ENCODE results near the gene SEC14L5. TPM values are rescaled to one million over a fixed set of nuclear protein-coding genes. Genes with fewer than 3 reads are reported as not detected.

The SEC14L5 gene
- total and polyA plus RNA-seq, 2 experiments from 2014 or later = 2.6 to 5.9 TPM

GRCh38 chr16:4968879-4969483, 10.9 kb downstream of the SEC14L5 start (continued):
- no peak for TF ChIP-seq NANOG (IDR thresholded peaks at IDR 0.05; ENCODE audit: borderline replicate concordance)

- ATAC-seq (peak; percentile 73), DNase-seq (ENCODE audit: low spot score) (peak; percentile 47)
- no peaks in the 10 kb centered on the region for H3K36me3 Mint-ChIP-seq (ENCODE audit: low read depth)
- Histone ChIP-seq H4K20me1 (replicated peaks; ENCODE audit: insufficient read depth) (no peaks in the 10 kb centered on the region), H3F3A (replicated peaks; ENCODE audit: low read depth) (peaks cover 19% of the 10 kb centered on the region), H3K27me3 (ENCODE audit: insufficient read depth) (no peaks in the 10 kb centered on the region), H2AFZ (peak overlapping the region; percentile 83), H3K4me1 (ENCODE audit: insufficient read depth) (peaks cover 31% of the 10 kb centered on the region), H3K4me3 (no peak overlapping the region), H3K9me2 (ENCODE audit: insufficient read depth) (no peaks in the 10 kb centered on the region), H3K79me2 (replicated peaks; ENCODE audit: insufficient read depth) (no peaks in the 10 kb centered on the region), H3K4me2 (peak overlapping the region; percentile 34), H3K27ac (ENCODE audit: low read depth) (peak overlapping the region; percentile 78; the same call in 1 of the 2 replicates), H3K36me3 (ENCODE audit: insufficient read depth) (no peaks in the 10 kb centered on the region)
- TF ChIP-seq ZNF462 (CRISPR knock-in tag; IDR thresholded peaks at IDR 0.05) = no peak
- TF ChIP-seq ZNF114 (CRISPR knock-in tag; IDR thresholded peaks at IDR 0.05) = no peak
- no peak for TF ChIP-seq POLR2AphosphoS5 (IDR thresholded peaks at IDR 0.05; ENCODE audit: low read depth)
- TF ChIP-seq EZH2phosphoT487 (IDR thresholded peaks at IDR 0.05; ENCODE audit: unreplicated experiment) = no peak
- TF ChIP-seq EZH2 (IDR thresholded peaks at IDR 0.05; ENCODE audit: low read depth, unreplicated experiment) = no peak
- TF ChIP-seq, protein P1, sequence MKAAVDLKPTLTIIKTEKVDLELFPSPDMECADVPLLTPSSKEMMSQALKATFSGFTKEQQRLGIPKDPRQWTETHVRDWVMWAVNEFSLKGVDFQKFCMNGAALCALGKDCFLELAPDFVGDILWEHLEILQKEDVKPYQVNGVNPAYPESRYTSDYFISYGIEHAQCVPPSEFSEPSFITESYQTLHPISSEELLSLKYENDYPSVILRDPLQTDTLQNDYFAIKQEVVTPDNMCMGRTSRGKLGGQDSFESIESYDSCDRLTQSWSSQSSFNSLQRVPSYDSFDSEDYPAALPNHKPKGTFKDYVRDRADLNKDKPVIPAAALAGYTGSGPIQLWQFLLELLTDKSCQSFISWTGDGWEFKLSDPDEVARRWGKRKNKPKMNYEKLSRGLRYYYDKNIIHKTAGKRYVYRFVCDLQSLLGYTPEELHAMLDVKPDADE (IDR thresholded peaks at IDR 0.05) = no peak
- no peak for TF ChIP-seq STAT1 (IDR thresholded peaks at IDR 0.05; ENCODE audit: unreplicated experiment)
- TF ChIP-seq ZNF331 (CRISPR knock-in tag; IDR thresholded peaks at IDR 0.05; ENCODE audit: low read depth) = no peak
- TF ChIP-seq NANOG (IDR thresholded peaks at IDR 0.05; ENCODE audit: borderline replicate concordance) = no peak
- no peak for TF ChIP-seq JUNB (IDR thresholded peaks at IDR 0.05; ENCODE audit: unreplicated experiment)
- TF ChIP-seq CREB1 (CRISPR knock-in tag; IDR thresholded peaks at IDR 0.05; ENCODE audit: low read depth) = no peak
- TF ChIP-seq, protein P2, sequence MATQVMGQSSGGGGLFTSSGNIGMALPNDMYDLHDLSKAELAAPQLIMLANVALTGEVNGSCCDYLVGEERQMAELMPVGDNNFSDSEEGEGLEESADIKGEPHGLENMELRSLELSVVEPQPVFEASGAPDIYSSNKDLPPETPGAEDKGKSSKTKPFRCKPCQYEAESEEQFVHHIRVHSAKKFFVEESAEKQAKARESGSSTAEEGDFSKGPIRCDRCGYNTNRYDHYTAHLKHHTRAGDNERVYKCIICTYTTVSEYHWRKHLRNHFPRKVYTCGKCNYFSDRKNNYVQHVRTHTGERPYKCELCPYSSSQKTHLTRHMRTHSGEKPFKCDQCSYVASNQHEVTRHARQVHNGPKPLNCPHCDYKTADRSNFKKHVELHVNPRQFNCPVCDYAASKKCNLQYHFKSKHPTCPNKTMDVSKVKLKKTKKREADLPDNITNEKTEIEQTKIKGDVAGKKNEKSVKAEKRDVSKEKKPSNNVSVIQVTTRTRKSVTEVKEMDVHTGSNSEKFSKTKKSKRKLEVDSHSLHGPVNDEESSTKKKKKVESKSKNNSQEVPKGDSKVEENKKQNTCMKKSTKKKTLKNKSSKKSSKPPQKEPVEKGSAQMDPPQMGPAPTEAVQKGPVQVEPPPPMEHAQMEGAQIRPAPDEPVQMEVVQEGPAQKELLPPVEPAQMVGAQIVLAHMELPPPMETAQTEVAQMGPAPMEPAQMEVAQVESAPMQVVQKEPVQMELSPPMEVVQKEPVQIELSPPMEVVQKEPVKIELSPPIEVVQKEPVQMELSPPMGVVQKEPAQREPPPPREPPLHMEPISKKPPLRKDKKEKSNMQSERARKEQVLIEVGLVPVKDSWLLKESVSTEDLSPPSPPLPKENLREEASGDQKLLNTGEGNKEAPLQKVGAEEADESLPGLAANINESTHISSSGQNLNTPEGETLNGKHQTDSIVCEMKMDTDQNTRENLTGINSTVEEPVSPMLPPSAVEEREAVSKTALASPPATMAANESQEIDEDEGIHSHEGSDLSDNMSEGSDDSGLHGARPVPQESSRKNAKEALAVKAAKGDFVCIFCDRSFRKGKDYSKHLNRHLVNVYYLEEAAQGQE (IDR thresholded peaks at IDR 0.05; ENCODE audit: unreplicated experiment) = no peak
- TF ChIP-seq, protein P3, sequence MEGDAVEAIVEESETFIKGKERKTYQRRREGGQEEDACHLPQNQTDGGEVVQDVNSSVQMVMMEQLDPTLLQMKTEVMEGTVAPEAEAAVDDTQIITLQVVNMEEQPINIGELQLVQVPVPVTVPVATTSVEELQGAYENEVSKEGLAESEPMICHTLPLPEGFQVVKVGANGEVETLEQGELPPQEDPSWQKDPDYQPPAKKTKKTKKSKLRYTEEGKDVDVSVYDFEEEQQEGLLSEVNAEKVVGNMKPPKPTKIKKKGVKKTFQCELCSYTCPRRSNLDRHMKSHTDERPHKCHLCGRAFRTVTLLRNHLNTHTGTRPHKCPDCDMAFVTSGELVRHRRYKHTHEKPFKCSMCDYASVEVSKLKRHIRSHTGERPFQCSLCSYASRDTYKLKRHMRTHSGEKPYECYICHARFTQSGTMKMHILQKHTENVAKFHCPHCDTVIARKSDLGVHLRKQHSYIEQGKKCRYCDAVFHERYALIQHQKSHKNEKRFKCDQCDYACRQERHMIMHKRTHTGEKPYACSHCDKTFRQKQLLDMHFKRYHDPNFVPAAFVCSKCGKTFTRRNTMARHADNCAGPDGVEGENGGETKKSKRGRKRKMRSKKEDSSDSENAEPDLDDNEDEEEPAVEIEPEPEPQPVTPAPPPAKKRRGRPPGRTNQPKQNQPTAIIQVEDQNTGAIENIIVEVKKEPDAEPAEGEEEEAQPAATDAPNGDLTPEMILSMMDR (conservative IDR thresholded peaks at IDR 0.05; ENCODE audit: low read depth in 2 of 2) = no peak
- peak overlapping the region; percentile 94 for H3K27ac Mint-ChIP-seq
- H3K4me3 Mint-ChIP-seq = peak overlapping the region; percentile 30; the same call in 1 of the 3 replicates
- peaks cover 30% of the 10 kb centered on the region for H3K4me1 Mint-ChIP-seq
- H3K9me3 Mint-ChIP-seq = no peaks in the 10 kb centered on the region
- peaks cover 18% of the 10 kb centered on the region for H3K27me3 Mint-ChIP-seq (ENCODE audit: insufficient read depth, low read depth, poor library complexity)
Measured at GRCh38 chr16:4970010-4970409, 11.9 kb downstream of the SEC14L5 start.
